Measurements from ENCODE around the gene DCP2. TPM values are rescaled to one million over a fixed set of nuclear protein-coding genes. Genes with fewer than 3 reads are reported as not detected.

Gene DCP2
- total RNA-seq, 2 experiments from 2014 or later: 129 TPM

GRCh38 chr5:113052041-113052795 is 75.6 kb downstream of the DCP2 start:
- H3K36me3 Mint-ChIP-seq (ENCODE audit: low read depth): no peaks in the 10 kb centered on the region
- intact Hi-C loops (cut with micrococcal nuclease): no loop called here
- H3K4me3 Mint-ChIP-seq: no peak overlapping the region
- H3K4me1 Mint-ChIP-seq (ENCODE audit: low read depth): peaks cover 4% of the 10 kb centered on the region
- DNase-seq: no peak
- CTCF ChIA-PET: interaction anchor here (0.6 to 1.1 kb wide), 2 partner anchors 20 to 278 kb away, joined by 3 to 5 read pairs; no protein-coding TSS in a partner anchor
- H3K27ac Mint-ChIP-seq: no peak overlapping the region
- no peaks in the 10 kb centered on the region for H3K27me3 Mint-ChIP-seq (ENCODE audit: low read depth)
- no peaks in the 10 kb centered on the region for H3K9me3 Mint-ChIP-seq

GRCh38 chr5:113053511-113053995 is 77.0 kb downstream of the DCP2 start:
- H3K4me1 Mint-ChIP-seq (ENCODE audit: low read depth): peaks cover 4% of the 10 kb centered on the region
- no peaks in the 10 kb centered on the region for H3K36me3 Mint-ChIP-seq (ENCODE audit: low read depth)
- DNase-seq: no peak
- no peak overlapping the region for H3K27ac Mint-ChIP-seq
- H3K4me3 Mint-ChIP-seq: no peak overlapping the region
- no peaks in the 10 kb centered on the region for H3K27me3 Mint-ChIP-seq (ENCODE audit: low read depth)
- CTCF ChIA-PET: interaction anchor here (0.6 to 0.9 kb wide), 2 partner anchors 11 to 161 kb away, joined by 3 read pairs; no protein-coding TSS in a partner anchor
- no peaks in the 10 kb centered on the region for H3K9me3 Mint-ChIP-seq
- intact Hi-C loops (cut with micrococcal nuclease): no loop called here

- Mint-ChIP-seq H3K4me1 (ENCODE audit: low read depth) (peaks cover 13% of the 10 kb centered on the region), H3K4me3 (no peak overlapping the region), H3K36me3 (ENCODE audit: low read depth) (no peaks in the 10 kb centered on the region), H3K9me3 (no peaks in the 10 kb centered on the region), H3K27me3 (ENCODE audit: low read depth) (no peaks in the 10 kb centered on the region), H3K27ac (no peak overlapping the region)
- DNase-seq: no peak
- CTCF ChIA-PET: no interaction called here
- intact Hi-C loops (cut with micrococcal nuclease): no loop called here
Observed at GRCh38 chr5:113054899-113055298, 78.3 kb downstream of the DCP2 start.

GRCh38 chr5:113056988-113057387 is 80.4 kb downstream of the DCP2 start:
- H3K4me3 Mint-ChIP-seq: no peak overlapping the region
- no peaks in the 10 kb centered on the region for H3K27me3 Mint-ChIP-seq (ENCODE audit: low read depth)
- peaks cover 15% of the 10 kb centered on the region for H3K4me1 Mint-ChIP-seq (ENCODE audit: low read depth)
- CTCF ChIA-PET: no interaction called here
- H3K27ac Mint-ChIP-seq: no peak overlapping the region
- intact Hi-C loops (cut with micrococcal nuclease): no loop called here
- no peaks in the 10 kb centered on the region for H3K9me3 Mint-ChIP-seq
- DNase-seq: no peak
- H3K36me3 Mint-ChIP-seq (ENCODE audit: low read depth): no peaks in the 10 kb centered on the region

GRCh38 chr5:113057557-113057984 is 81.0 kb downstream of the DCP2 start:
- CTCF ChIA-PET: no interaction called here
- no peaks in the 10 kb centered on the region for H3K27me3 Mint-ChIP-seq (ENCODE audit: low read depth)
- no peaks in the 10 kb centered on the region for H3K9me3 Mint-ChIP-seq
- no peaks in the 10 kb centered on the region for H3K36me3 Mint-ChIP-seq (ENCODE audit: low read depth)
- intact Hi-C loops (cut with micrococcal nuclease): no loop called here
- H3K4me3 Mint-ChIP-seq: no peak overlapping the region
- peaks cover 21% of the 10 kb centered on the region for H3K4me1 Mint-ChIP-seq (ENCODE audit: low read depth)
- no peak overlapping the region for H3K27ac Mint-ChIP-seq
- DNase-seq: no peak

GRCh38 chr5:113058269-113058668 is 81.7 kb downstream of the DCP2 start:
- H3K9me3 Mint-ChIP-seq: no peaks in the 10 kb centered on the region
- intact Hi-C loops (cut with micrococcal nuclease): no loop called here
- no peak overlapping the region for H3K27ac Mint-ChIP-seq
- no peak overlapping the region for H3K4me3 Mint-ChIP-seq
- CTCF ChIA-PET: no interaction called here
- no peak for DNase-seq
- peaks cover 28% of the 10 kb centered on the region for H3K4me1 Mint-ChIP-seq (ENCODE audit: low read depth)
- H3K36me3 Mint-ChIP-seq (ENCODE audit: low read depth): no peaks in the 10 kb centered on the region
- H3K27me3 Mint-ChIP-seq (ENCODE audit: low read depth): no peaks in the 10 kb centered on the region

- Mint-ChIP-seq H3K4me1 (ENCODE audit: low read depth) (peaks cover 30% of the 10 kb centered on the region), H3K27ac (no peak overlapping the region), H3K4me3 (no peak overlapping the region), H3K27me3 (ENCODE audit: low read depth) (no peaks in the 10 kb centered on the region), H3K9me3 (no peaks in the 10 kb centered on the region), H3K36me3 (ENCODE audit: low read depth) (no peaks in the 10 kb centered on the region)
- intact Hi-C loops (cut with micrococcal nuclease): no loop called here
- CTCF ChIA-PET: no interaction called here
- no peak for DNase-seq
Observed at GRCh38 chr5:113058706-113059226, 82.2 kb downstream of the DCP2 start.

- DNase-seq: no peak
- CTCF ChIA-PET: interaction anchor here (1.3 to 2.0 kb wide), 3 partner anchors 14 to 63 kb away, joined by 3 to 5 read pairs (median 4); no protein-coding TSS in a partner anchor
- Mint-ChIP-seq H3K9me3 (no peaks in the 10 kb centered on the region), H3K27ac (no peak overlapping the region), H3K4me1 (ENCODE audit: low read depth) (peaks cover 30% of the 10 kb centered on the region), H3K27me3 (ENCODE audit: low read depth) (no peaks in the 10 kb centered on the region), H3K36me3 (ENCODE audit: low read depth) (no peaks in the 10 kb centered on the region), H3K4me3 (no peak overlapping the region)
- intact Hi-C loops (cut with micrococcal nuclease): loop anchor here (5.0 kb wide), 1 partner anchor 453 kb away; the partner anchor contains the start of gene YTHDC2
Observed at GRCh38 chr5:113059232-113060040, 82.8 kb downstream of the DCP2 start.

- CTCF ChIA-PET: interaction anchor here (1.3 to 2.0 kb wide), 3 partner anchors 13 to 64 kb away, joined by 3 to 5 read pairs (median 4); no protein-coding TSS in a partner anchor
- peaks cover 32% of the 10 kb centered on the region for H3K4me1 Mint-ChIP-seq (ENCODE audit: low read depth)
- H3K4me3 Mint-ChIP-seq: no peak overlapping the region
- no peaks in the 10 kb centered on the region for H3K36me3 Mint-ChIP-seq (ENCODE audit: low read depth)
- no peaks in the 10 kb centered on the region for H3K9me3 Mint-ChIP-seq
- no peak overlapping the region for H3K27ac Mint-ChIP-seq
- no peaks in the 10 kb centered on the region for H3K27me3 Mint-ChIP-seq (ENCODE audit: low read depth)
- no peak for DNase-seq
- intact Hi-C loops (cut with micrococcal nuclease): loop anchor here (5.0 kb wide), 1 partner anchor 452 kb away; the partner anchor contains the start of gene YTHDC2
Observed at GRCh38 chr5:113060408-113061025, 83.9 kb downstream of the DCP2 start.

- peaks cover 32% of the 10 kb centered on the region for H3K4me1 Mint-ChIP-seq (ENCODE audit: low read depth)
- no peak overlapping the region for H3K4me3 Mint-ChIP-seq
- intact Hi-C loops (cut with micrococcal nuclease): loop anchor here (5.0 kb wide), 1 partner anchor 450 kb away; the partner anchor contains the start of gene YTHDC2
Observed at GRCh38 chr5:113061846-113062780, 85.5 kb downstream of the DCP2 start.

GRCh38 chr5:113062869-113063508 is 86.4 kb downstream of the DCP2 start:
- Mint-ChIP-seq H3K27ac (no peak overlapping the region), H3K36me3 (ENCODE audit: low read depth) (no peaks in the 10 kb centered on the region), H3K27me3 (ENCODE audit: low read depth) (no peaks in the 10 kb centered on the region), H3K4me1 (ENCODE audit: low read depth) (peaks cover 32% of the 10 kb centered on the region), H3K4me3 (no peak overlapping the region), H3K9me3 (no peaks in the 10 kb centered on the region)
- CTCF ChIA-PET: interaction anchor here (1.2 kb wide), 1 partner anchor 41 kb away, joined by 3 read pairs; no protein-coding TSS in a partner anchor
- intact Hi-C loops (cut with micrococcal nuclease): loop anchor here (5.0 kb wide), 1 partner anchor 449 kb away; the partner anchor contains the start of gene YTHDC2
- DNase-seq: no peak

More at GRCh38 chr5:113061846-113062780, 85.5 kb downstream of the DCP2 start:
- Mint-ChIP-seq H3K36me3 (ENCODE audit: low read depth) (no peaks in the 10 kb centered on the region), H3K9me3 (no peaks in the 10 kb centered on the region), H3K27me3 (ENCODE audit: low read depth) (no peaks in the 10 kb centered on the region), H3K27ac (no peak overlapping the region)
- CTCF ChIA-PET: no interaction called here
- DNase-seq: no peak

Data from activated naive CD4-positive, alpha-beta T cell treated with anti-CD3 and anti-CD28 coated beads for 36 hours (primary cell).